ENCODE data around the gene ENPP6. TPM values are rescaled to one million over a fixed set of nuclear protein-coding genes. Genes with fewer than 3 reads are reported as not detected.

The ENPP6 gene
- total RNA-seq (1 to 10 TPM in 1 of 5 experiments, not detected in 4; 3.1 TPM), polyA plus RNA-seq (not detected), total RNA-seq (not detected)

GRCh38 chr4:184217634-184218033, at the start of gene ENPP6:
ENPP6 (minus strand) TSS chr4:184217873; CDS start chr4:184217819, 54 bp downstream.
- Histone ChIP-seq H3K36me3 (ENCODE audit: control insufficient read depth in 2 of 3, insufficient read depth in 3 of 3, low read length in 3 of 3) (no peaks in the 10 kb centered on the region), H3K27ac (ENCODE audit: low read depth, low read length) (no peak within 1 kb of the TSS), H3K4me3 (ENCODE audit: low read length) (no peak within 1 kb of the TSS), H3K4me1 (ENCODE audit: control insufficient read depth in 2 of 2, insufficient read depth in 2 of 2, low read length in 2 of 2) (no peaks in the 10 kb centered on the region), H3K9me3 (ENCODE audit: control insufficient read depth in 2 of 3, low read length in 3 of 3) (no peaks in the 10 kb centered on the region), H3K27me3 (ENCODE audit: control insufficient read depth in 2 of 2, insufficient read depth in 2 of 2, low read length in 2 of 2) (no peaks in the 10 kb centered on the region)
- CTCF ChIA-PET: no interaction called here
- Mint-ChIP-seq H3K4me1 (peaks cover 0 to 7% (median 0%) of the 10 kb centered on the region in 7 donors), H3K4me3 (no peak within 1 kb of the TSS), H3K27ac (no peak within 1 kb of the TSS), H3K9me3 (peaks cover 0 to 5% (median 0%) of the 10 kb centered on the region in 11 donors), H3K36me3 (peaks cover 0 to 7% (median 0%) of the 10 kb centered on the region in 5 donors), H3K27me3 (peaks cover 6 to 16% (median 14%) of the 10 kb centered on the region in 5 donors)
- DNase-seq: no peak
- ATAC-seq: no peak
- POLR2A ChIA-PET: no interaction called here
- intact Hi-C loops (cut with micrococcal nuclease): no loop called here

GRCh38 chr4:184267206-184267608, 49.5 kb upstream of the ENPP6 start:
- ATAC-seq: no peak
- DNase-seq: peak in 1 of 9 donors; percentile 18
- peaks cover 5 to 75% (median 35%) of the 10 kb centered on the region in 7 donors for H3K4me1 Mint-ChIP-seq
- peak overlapping the region; percentile 80 to 96 (median 91) for H3K4me3 Mint-ChIP-seq
- no peaks in the 10 kb centered on the region for H3K9me3 ChIP-seq (ENCODE audit: control insufficient read depth in 2 of 3, low read length in 3 of 3)
- H3K27ac Mint-ChIP-seq: peak overlapping the region; percentile 93 to 99 (median 96)
- no peak overlapping the region for H3K4me3 ChIP-seq (ENCODE audit: low read length)
- H3K4me1 ChIP-seq (ENCODE audit: control insufficient read depth in 2 of 2, insufficient read depth in 2 of 2, low read length in 2 of 2): peaks cover 6 to 14% of the 10 kb centered on the region in 2 donors
- H3K27ac ChIP-seq (ENCODE audit: low read depth, low read length): peak overlapping the region; percentile 77
- peaks cover 0 to 4% (median 0%) of the 10 kb centered on the region in 5 donors for H3K36me3 Mint-ChIP-seq
- intact Hi-C loops (cut with micrococcal nuclease): loop anchor here (5.0 to 10.0 kb wide), 6 partner anchors 75 to 1158 kb away; partner anchors contain the start of genes CFAP97 (in 2 of the 2), ANKRD37 (in 1 of the 2), ING2 (in 1 of the 2) and LRP2BP (in 1 of the 2)
- H3K9me3 Mint-ChIP-seq: peaks cover 0 to 8% (median 0%) of the 10 kb centered on the region in 11 donors
- ChIA-PET POLR2A (interaction anchor here (0.7 to 5.9 kb wide), 7 partner anchors 76 to 578 kb away, joined by 3 to 63 read pairs (median 4); partner anchors contain the start of genes CASP3, IRF2 and PRIMPOL), CTCF (interaction anchor here (0.6 to 1.9 kb wide), 3 partner anchors 61 to 124 kb away, joined by 3 to 5 read pairs (median 3); no protein-coding TSS in a partner anchor)
- H3K27me3 ChIP-seq (ENCODE audit: control insufficient read depth in 2 of 2, insufficient read depth in 2 of 2, low read length in 2 of 2): no peaks in the 10 kb centered on the region
- no peaks in the 10 kb centered on the region for H3K36me3 ChIP-seq (ENCODE audit: control insufficient read depth in 2 of 3, insufficient read depth in 3 of 3, low read length in 3 of 3)
- H3K27me3 Mint-ChIP-seq: no peaks in the 10 kb centered on the region

- Histone ChIP-seq H3K4me1 (ENCODE audit: control insufficient read depth in 2 of 2, insufficient read depth in 2 of 2, low read length in 2 of 2) (peaks cover 6 to 14% of the 10 kb centered on the region in 2 donors), H3K36me3 (ENCODE audit: control insufficient read depth in 2 of 3, insufficient read depth in 3 of 3, low read length in 3 of 3) (no peaks in the 10 kb centered on the region), H3K9me3 (ENCODE audit: control insufficient read depth in 2 of 3, low read length in 3 of 3) (no peaks in the 10 kb centered on the region), H3K4me3 (ENCODE audit: low read length) (no peak overlapping the region), H3K27me3 (ENCODE audit: control insufficient read depth in 2 of 2, insufficient read depth in 2 of 2, low read length in 2 of 2) (no peaks in the 10 kb centered on the region), H3K27ac (ENCODE audit: low read depth, low read length) (no peak overlapping the region)
- peak overlapping the region in 5 of 9 donors; percentile 29 to 80 (median 36) for H3K27ac Mint-ChIP-seq
- intact Hi-C loops (cut with micrococcal nuclease): loop anchor here (2.0 to 10.0 kb wide), 9 partner anchors 29 to 1159 kb away; partner anchors contain the start of genes CFAP97 (in 2 of the 2), ANKRD37 (in 1 of the 2), ING2 (in 1 of the 2) and LRP2BP (in 1 of the 2)
- CTCF ChIA-PET: interaction anchor here (0.6 to 2.0 kb wide), 8 partner anchors 9 to 1155 kb away, joined by 3 to 7 read pairs (median 3); partner anchors contain the start of gene PRIMPOL
- peaks cover 0 to 8% (median 0%) of the 10 kb centered on the region in 11 donors for H3K9me3 Mint-ChIP-seq
- no peaks in the 10 kb centered on the region for H3K27me3 Mint-ChIP-seq
- H3K36me3 Mint-ChIP-seq: peaks cover 0 to 3% (median 0%) of the 10 kb centered on the region in 5 donors
- DNase-seq: peak in 1 of 9 donors; percentile 20
- no peak for ATAC-seq
- POLR2A ChIA-PET: interaction anchor here (0.6 to 5.9 kb wide), 8 partner anchors 19 to 384 kb away, joined by 3 to 63 read pairs (median 6); partner anchors contain the start of genes CASP3, IRF2 and PRIMPOL
- H3K4me1 Mint-ChIP-seq: peaks cover 5 to 71% (median 32%) of the 10 kb centered on the region in 7 donors
- peak overlapping the region in 3 of 10 donors; percentile 1 to 57 (median 9) for H3K4me3 Mint-ChIP-seq
Measured at GRCh38 chr4:184265546-184266351, 48.1 kb upstream of the ENPP6 start.

GRCh38 chr4:184263910-184264732, 46.4 kb upstream of the ENPP6 start:
- DNase-seq (peak; percentile 80 to 90 (median 87)), ATAC-seq (peak; percentile 86)
- Histone ChIP-seq H3K27ac (ENCODE audit: low read depth, low read length) (no peak overlapping the region), H3K4me3 (ENCODE audit: low read length) (no peak overlapping the region), H3K4me1 (ENCODE audit: control insufficient read depth in 2 of 2, insufficient read depth in 2 of 2, low read length in 2 of 2) (peaks cover 6 to 14% of the 10 kb centered on the region in 2 donors), H3K27me3 (ENCODE audit: control insufficient read depth in 2 of 2, insufficient read depth in 2 of 2, low read length in 2 of 2) (no peaks in the 10 kb centered on the region), H3K36me3 (ENCODE audit: control insufficient read depth in 2 of 3, insufficient read depth in 3 of 3, low read length in 3 of 3) (no peaks in the 10 kb centered on the region), H3K9me3 (ENCODE audit: control insufficient read depth in 2 of 3, low read length in 3 of 3) (no peaks in the 10 kb centered on the region)
- POLR2A ChIA-PET: interaction anchor here (0.7 to 5.9 kb wide), 10 partner anchors 16 to 482 kb away, joined by 3 to 63 read pairs (median 4); partner anchors contain the start of genes CASP3, IRF2 and PRIMPOL
- Mint-ChIP-seq H3K4me1 (peaks cover 5 to 54% (median 28%) of the 10 kb centered on the region in 7 donors), H3K36me3 (no peaks in the 10 kb centered on the region), H3K27me3 (peaks cover 0 to 2% (median 0%) of the 10 kb centered on the region in 5 donors), H3K27ac (peak overlapping the region in 6 of 9 donors; percentile 5 to 72 (median 63)), H3K9me3 (peaks cover 0 to 8% (median 0%) of the 10 kb centered on the region in 11 donors), H3K4me3 (peak overlapping the region in 1 of 10 donors; percentile 17)
- CTCF ChIA-PET: interaction anchor here (0.6 to 2.4 kb wide), 29 partner anchors 10 to 870 kb away, joined by 3 to 12 read pairs (median 4); partner anchors contain the start of genes CENPU and IRF2
- intact Hi-C loops (cut with micrococcal nuclease): loop anchor here (1.0 to 10.0 kb wide), 21 partner anchors 16 to 1161 kb away; partner anchors contain the start of genes CASP3 (in 2 of the 2), PRIMPOL (in 2 of the 2), ACSL1 (in 1 of the 2) and CFAP97 (in 1 of the 2)

GRCh38 chr4:184263461-184263860, 45.8 kb upstream of the ENPP6 start:
- Histone ChIP-seq H3K27ac (ENCODE audit: low read depth, low read length) (no peak overlapping the region), H3K27me3 (ENCODE audit: control insufficient read depth in 2 of 2, insufficient read depth in 2 of 2, low read length in 2 of 2) (no peaks in the 10 kb centered on the region), H3K9me3 (ENCODE audit: control insufficient read depth in 2 of 3, low read length in 3 of 3) (no peaks in the 10 kb centered on the region), H3K36me3 (ENCODE audit: control insufficient read depth in 2 of 3, insufficient read depth in 3 of 3, low read length in 3 of 3) (no peaks in the 10 kb centered on the region), H3K4me1 (ENCODE audit: control insufficient read depth in 2 of 2, insufficient read depth in 2 of 2, low read length in 2 of 2) (peaks cover 6 to 8% of the 10 kb centered on the region in 2 donors), H3K4me3 (ENCODE audit: low read length) (no peak overlapping the region)
- Mint-ChIP-seq H3K9me3 (peaks cover 0 to 8% (median 0%) of the 10 kb centered on the region in 11 donors), H3K4me3 (no peak overlapping the region), H3K4me1 (peaks cover 3 to 48% (median 21%) of the 10 kb centered on the region in 7 donors), H3K27me3 (peaks cover 0 to 2% (median 0%) of the 10 kb centered on the region in 5 donors), H3K36me3 (no peaks in the 10 kb centered on the region), H3K27ac (peak overlapping the region in 2 of 9 donors; percentile 1 to 72)
- ChIA-PET CTCF (interaction anchor here (0.8 to 2.4 kb wide), 18 partner anchors 9 to 476 kb away, joined by 3 to 12 read pairs (median 6); partner anchors contain the start of genes CENPU and IRF2), POLR2A (interaction anchor here (0.7 to 5.9 kb wide), 8 partner anchors 17 to 482 kb away, joined by 3 to 63 read pairs (median 4); partner anchors contain the start of genes CASP3, IRF2 and PRIMPOL)
- DNase-seq (no peak), ATAC-seq (no peak)
- intact Hi-C loops (cut with micrococcal nuclease): loop anchor here (10.0 kb wide), 3 partner anchors 759 to 1161 kb away; partner anchors contain the start of genes CFAP97 (in 1 of the 2), ING2 (in 1 of the 2), SNX25 (in 1 of the 2) and UFSP2 (in 1 of the 2)
